GM19351 (cell line): ENCODE measurements around the gene ADGRD1.

Source experiments
- ATAC-seq: cut with Tn5 transposase; IDR thresholded peaks from one replicate; pipeline ENCODE4 v1.9.1; 2021; ENCODE audit warnings: mild to moderate bottlenecking, moderate library complexity; ENCODE audit not compliant: unreplicated experiment

ADGRD1 gene

DNA sequence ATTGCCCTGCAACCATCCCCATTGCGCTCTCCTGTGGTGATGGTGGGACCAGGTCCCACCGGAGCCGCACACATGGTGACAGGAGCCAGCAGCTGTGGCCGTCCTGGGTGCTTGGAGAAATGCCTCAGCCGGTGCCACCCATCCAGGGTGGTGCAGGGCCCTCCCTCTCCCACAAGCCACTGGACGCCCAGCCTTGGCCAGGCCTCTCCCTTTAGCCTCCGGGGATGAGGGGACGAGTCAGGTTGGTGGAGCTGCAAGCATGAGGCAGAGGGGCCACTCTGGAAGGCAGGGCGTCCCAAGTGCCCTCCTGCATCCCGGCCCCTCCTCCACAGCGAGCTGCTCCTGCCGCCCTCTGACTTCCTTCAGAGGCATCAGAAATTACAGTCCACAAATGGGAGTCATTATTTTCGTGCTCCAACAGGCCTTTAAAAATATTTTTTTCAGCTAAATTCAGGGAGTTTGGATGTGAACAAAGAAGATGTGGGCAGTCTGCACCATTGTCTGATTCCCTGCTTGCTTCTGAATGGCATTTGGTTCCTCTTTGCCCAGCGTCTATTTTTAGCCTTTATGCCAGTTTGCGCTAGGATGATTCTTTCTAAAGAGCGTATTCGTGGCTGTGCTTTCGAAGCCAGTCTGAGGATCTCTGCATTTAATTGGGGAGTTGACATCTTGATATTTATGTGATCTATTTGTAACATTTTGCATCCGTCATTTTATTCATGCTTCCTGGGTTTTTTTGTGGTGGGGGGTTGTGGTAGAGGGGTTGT lies 189.4 kb downstream of the ADGRD1 start:
- ATAC-seq, result no peak

DNA sequence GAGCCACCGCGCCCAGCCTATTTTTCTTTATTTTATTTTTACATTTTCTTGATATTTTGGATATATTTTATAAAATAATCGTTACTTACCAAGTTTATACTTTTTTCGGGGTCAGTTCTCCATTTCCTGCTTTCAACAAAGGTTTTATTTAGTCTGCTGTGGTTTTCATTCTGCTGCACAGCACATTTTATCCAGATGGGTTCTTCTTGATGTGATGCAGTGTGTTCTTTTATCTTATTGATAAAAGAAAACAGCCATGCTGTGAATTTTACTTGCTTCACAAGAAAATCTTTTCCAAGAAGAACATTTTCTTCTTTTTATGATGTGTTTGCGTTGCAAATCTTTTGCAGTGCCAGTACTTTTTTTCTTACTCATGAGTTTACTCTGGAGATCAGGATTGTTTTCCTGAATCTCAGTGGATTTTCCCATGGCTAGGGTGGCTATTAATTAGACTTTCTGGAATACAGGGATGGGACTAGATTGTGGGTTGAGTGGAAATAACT lies 192.5 kb downstream of the ADGRD1 start:
- no peak for ATAC-seq

DNA sequence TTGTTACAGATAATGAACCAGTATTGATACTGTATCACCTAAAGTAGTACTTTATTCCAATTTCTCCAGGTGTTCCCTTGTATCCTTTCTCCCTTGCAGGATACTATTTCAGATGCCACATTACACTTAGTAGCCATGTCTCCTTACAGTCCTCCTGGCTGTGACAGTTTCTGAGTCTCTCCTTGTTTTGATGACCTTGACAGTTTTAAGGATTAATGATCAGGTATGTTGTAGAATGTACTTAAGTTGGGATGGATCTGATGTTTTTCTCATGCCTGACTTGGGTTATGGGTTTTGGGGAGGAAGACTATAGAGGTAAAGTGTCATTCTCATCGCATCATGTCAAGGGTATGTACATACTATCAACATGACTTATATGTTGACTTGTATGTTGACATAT lies 193.6 kb downstream of the ADGRD1 start:
- ATAC-seq, result no peak

DNA sequence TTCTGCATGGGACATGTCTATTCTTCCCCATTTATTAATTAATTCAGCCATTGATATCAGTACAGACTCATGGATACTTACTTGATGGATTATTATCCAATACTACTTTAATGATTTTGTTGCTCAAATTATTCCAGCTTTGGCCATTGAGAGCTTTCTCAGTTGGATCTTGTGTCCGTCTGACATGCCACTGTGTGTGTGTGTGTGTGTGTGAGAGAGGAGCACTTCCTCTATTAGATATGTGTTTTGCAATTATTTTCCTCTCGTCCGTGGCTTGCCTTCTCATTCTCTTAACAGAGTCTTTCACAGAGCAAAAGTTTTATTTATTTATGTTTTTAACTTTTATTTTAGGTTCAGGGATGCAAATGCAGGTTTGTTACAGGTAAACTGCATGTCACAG lies 194.2 kb downstream of the ADGRD1 start:
- no peak for ATAC-seq

DNA sequence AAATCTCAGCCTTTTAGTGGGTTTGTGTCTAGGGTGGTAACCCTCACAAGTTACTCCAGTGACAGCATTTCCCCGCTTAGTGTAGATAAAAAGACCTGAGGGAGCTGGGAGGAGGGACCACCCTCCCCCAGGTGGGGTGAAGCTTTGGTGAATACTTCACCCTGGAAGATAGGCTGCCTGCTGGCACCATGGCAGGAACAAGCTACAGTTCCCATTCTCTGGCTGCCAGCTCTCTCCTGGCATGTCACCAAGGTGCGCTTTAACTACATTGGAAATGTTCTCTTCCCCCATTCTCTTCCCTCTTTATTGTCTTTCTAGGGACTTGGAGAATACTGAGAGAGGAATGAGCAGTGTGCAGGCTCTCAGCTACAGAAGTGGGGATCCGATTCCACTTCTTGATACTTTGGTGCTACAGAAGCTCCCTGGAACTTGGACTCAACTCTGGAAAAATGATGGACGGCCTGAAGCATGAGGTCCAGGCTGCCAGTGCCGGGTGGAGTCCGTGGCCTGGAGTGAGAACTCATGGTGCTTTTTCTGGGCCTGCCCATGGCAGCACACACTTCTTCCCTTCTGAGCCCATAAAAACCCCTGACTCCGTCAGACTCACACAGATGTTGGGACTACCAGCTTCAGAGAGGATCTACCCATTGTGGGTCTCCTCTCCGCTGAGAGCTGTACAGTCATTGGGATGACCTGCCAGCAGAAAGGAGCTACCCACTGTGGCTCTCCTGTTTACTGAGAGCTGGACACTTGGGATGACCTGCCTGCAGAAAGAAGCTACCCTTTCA lies 198.0 kb downstream of the ADGRD1 start:
- no peak for ATAC-seq

DNA sequence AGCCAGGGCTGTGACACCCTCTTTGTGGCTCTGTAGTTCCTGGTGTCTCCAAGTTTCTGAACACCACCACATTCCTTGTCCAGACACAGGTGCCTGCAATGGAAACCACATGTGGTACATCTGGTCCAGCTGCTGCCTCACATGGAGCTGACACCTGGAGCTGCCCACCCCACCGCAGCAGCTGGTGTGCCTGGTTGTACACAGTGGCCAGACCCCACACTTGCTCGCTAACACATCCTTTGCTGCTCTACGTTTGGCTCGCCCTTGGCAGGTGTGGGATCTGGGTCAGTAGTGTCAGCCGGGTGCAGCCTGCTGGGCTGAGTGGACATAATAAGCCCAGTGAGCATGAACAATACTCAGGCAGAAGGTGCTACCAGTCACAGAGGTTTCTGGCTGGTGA lies 198.9 kb downstream of the ADGRD1 start:
- no peak for ATAC-seq

DNA sequence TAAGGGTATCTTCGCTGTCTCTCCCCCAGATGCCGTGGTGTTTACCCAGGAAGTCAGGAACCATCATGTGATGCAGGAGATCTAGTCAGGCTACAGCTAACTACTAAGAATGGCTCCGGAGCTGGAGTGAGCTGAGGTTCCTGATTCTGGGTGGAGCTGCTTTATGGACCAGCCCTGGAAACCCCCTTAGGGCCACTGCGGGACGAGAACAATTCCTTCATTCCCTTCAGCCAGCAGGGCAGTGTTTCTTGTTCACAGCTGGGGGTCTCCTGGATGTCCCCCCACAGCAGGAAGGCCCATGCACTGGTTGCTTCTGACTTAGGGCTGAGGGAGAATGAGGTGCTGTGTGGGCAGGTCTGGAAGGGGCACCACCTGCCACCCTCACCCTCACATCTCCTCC lies 199.3 kb downstream of the ADGRD1 start:
- no peak for ATAC-seq

DNA sequence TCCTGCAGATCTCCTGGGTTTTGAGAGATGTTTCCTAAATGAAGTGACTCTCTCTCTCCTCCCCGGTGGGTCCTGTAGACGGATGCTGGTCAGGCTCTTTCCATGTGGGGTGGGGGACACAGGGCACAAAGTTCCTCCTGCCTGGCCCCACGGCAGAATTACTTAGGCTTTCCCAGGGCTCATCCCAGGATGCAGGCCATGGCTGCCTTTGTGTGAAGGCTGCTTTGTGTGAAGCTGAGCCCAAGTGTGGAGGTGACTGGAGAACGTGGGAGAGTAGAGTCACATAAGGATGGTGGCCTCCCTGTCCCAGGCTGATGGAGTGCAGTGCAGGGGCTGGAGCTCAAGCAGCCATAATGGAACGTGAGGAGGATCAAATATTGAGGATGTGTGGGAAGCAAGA lies 200.2 kb downstream of the ADGRD1 start:
- ATAC-seq, result no peak

DNA sequence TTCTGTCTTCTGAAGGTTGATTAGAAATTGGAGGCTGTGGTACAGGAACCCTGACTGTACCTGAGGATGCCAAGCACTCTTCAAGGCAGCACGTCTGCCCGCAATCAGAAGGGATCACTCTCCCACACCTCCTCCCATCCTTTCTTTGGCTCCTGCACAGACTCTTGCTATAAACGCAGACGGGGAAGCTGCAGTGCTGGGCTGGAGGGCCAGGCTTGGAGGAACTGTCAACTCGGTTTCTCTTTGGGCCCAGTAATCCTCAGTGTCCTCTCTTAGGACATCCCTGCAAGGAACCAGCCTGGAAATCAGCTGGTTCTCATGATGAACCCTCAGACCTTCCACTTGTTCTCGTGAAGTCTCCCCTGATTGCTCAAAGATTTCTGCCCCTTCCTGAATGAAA lies 201.4 kb downstream of the ADGRD1 start:
- no peak for ATAC-seq

DNA sequence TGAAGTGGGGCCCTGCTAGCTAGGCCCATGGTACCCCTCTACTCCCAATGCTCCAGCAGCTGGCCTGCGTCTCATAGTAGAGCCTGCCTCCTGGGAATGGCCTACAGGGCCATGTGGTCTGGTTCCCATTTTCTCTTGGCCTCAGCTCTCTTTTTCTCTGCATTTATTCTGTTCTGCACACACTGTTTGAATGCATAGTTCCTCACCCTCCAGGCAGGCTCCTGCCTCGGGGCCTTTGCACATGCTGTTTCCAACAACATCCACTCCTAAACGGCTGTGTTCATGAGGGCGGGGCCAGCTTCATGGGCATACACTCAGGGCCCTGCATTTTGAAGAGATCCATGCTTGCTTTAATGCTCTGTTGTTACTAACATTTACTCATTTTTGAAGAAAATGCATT lies 204.0 kb downstream of the ADGRD1 start:
- no peak for ATAC-seq

DNA sequence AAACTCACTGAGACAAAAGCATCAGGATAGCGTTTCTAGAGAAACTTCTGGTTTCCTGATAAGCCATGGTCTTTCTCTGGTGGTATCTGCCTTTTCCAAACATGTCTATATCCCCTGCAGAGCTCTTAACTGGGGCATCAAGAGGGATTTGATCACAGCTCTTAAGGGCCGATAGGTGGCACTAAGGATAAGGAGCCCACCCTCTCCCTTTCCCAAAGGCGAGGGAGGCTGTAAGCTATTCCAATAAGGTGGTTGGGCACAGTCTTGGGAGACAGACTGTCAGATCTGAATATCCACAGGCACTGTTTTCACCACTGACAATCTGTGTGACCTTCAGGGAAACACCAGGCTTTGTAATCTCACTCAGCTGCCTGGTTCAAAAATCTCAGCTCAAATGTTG lies 206.0 kb downstream of the ADGRD1 start:
- no peak for ATAC-seq

DNA sequence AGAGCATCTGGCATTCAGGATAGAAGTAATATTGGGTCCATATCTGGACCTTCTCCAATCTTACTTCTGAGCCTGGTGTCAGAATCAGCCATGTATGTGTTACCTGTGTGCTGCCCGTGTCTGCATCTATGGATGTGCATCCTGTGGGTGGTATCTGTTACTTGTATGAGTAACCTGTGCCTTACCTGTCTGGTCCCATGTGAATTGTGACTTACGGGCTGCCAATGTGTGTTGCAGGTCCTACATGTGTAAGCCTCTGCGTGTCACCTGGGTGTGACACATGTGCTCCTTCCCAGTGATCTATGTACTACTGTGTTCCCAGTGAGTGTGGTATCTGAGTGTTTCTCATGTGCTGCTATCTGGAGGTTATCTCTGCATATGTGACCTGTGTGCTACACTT lies 208.4 kb downstream of the ADGRD1 start:
- ATAC-seq, result no peak

DNA sequence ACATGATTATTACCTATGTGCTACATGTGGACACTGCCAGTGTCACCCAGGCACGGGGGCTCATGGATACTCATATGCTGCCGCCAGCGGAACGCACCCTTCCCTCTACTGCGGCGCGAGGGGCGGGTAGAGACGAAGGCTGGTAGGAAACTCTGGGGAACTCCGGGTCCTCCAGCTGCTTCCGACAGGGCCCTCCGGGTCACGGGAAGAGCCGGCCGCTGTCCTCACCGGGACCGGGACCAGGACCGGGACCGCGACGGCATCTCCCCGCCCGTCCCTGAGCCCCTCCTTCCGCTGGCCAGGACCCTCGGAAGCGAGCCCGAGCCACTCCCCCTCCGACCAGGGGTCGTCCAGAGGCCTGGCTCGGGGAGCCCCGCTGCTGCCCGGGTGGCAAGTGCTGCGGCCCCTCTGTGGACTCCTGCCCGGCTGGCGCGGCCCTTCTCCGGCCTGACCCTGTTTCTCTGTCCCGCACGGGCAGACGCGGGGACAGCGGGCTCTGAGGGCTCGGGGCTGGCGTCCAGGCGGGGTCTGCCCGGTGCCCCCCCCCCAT lies 209.6 kb downstream of the ADGRD1 start:
- ATAC-seq, result no peak

DNA sequence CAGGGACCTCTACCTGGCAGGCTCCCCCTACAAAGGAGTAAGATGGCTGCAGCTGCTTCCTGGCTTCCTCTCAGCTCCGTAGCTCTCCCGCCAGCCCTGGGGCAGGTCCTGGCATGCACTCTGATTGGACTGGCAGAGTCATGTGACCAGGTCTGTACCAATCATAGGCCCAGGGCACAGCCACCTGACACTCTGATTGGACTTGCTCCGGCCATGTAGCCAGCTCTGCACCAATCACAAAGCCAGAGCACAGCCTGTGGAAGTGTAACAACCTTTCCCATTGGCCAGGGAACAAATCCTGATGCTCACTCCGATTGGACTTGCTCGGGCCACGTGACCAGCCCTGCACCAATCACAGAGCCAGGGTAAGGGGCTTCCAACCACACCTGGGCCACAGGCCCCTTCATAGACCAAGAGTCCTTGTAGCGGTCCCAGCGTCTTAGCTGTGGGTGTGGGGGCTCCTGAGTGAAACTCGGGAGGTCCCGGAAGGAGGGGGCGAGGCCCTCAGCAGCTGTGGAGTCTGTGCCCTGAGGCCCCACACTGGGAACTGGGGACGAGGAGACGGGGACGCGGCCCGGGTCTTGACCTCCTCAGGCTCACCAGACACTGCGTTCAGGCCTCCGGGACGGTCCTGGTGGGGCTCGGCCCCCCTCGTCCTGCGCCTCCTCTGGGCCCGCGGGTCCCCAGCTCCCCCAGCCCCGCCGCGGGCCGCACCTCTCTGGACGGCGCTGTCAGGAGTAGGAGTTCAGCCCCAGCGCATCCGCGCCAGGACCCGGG lies 210.6 kb downstream of the ADGRD1 start:
- no peak for ATAC-seq

DNA sequence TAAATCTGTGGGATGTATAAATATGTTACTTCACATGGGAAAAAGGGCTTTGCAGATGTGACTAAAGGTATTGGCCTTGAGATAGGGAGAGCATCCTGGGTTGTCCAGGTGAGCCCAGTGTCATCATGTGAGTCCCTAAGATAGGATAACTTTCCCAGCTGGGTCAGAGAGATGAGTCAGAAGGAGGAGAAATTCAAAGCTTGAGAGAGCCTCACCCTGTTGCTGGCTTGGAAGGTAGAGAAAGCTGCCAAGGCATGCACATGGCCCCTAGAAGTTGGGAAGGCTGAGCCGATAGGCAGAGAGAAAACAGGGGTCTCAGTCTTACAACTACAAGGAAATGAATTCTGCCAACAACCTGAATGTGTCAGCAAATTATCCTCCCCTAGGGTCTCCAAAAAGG lies 213.0 kb downstream of the ADGRD1 start:
- ATAC-seq, result no peak

DNA sequence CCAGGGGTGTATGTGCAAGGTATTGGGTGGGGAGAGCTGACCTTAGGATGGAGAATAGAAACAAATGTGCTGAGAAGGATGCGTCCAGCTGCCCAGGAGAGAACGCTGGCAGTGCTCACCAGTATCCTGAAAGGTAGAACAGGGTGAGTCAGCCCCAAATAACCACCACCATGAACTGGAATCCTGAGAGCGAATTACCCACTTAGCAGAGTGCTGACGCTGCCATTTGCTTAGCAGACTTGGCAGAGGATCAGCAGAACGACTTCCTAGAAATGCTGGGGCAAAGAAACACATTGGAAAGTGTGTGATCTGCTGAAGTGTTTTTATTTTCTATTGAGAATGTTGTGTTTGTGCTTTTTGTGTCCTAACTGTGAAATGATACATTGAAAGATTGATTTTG lies 213.6 kb downstream of the ADGRD1 start:
- ATAC-seq, result no peak

DNA sequence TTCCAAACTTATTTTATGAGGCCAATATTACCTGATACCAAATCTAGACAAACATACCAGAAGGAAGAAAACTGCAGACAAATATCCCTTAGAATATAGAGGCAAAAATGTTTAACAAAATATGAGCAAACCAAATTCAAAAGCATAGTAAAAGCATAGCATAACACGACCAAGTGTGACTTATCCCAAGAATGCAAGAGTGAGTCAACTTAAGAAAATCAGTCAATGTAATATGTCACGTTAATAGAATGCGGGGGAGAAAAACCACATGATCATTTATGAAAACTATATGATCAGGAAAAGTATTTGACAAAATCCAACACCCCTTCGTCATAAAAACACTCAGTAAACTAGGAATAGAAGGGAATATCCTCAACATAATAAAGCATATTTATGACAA lies 217.3 kb downstream of the ADGRD1 start:
- no peak for ATAC-seq

DNA sequence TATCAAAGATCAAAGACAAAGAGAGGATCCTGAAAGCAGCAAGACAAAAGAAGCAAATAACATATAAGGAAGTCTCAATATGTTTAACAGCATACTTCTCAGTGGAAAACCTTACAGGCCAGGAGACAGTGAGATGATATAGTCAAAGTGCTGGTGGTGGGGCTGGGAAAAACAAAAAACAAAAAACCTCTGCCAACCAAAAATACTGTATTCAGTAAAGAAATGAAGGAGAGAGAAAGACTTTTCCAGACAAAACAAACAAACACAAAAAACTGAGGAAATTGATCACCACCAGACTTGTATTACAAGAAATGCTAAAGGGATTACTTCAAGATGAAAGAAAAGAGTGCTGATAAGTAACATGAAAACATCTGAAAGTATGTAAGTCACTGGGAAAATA lies 221.2 kb downstream of the ADGRD1 start:
- no peak for ATAC-seq

DNA sequence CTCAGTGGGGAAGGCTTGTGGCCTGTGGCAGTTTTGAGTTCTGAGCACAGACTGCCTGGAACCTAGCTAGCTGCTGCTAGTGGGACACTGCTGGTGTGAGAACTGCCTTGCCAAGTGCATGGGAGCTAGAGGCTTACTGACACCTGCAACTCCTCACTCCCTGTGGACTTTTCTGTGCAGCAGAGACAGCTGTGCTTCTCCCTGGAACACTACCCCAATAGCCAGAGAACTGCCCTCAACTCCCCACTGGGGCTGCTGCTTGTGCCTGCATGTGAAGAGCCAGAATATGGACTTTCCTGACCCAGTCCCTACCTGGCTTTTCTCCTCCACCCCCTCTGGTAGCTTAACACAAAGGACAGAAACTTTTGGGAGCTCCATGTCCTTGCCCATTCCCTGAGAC lies 222.6 kb downstream of the ADGRD1 start:
- ATAC-seq, result no peak

DNA sequence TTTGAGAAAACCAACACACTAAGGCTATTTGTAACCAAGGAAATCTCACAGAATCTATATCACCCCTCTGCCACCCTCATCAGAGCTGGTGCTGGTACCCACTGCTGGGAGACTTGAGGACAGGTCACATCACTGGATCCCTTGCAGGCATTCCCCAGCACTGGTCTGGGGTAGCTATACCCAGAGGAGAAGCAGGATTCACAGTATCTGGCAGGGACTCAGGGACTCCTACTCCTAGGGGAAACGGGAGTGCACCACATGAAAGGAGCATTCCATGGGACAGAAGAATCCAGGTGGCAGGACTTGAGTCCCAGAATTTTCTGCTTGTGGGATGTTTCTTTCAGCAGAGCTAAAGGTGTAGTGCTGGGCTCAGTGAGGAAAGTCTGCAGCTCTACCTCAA lies 223.2 kb downstream of the ADGRD1 start:
- ATAC-seq, result no peak

DNA sequence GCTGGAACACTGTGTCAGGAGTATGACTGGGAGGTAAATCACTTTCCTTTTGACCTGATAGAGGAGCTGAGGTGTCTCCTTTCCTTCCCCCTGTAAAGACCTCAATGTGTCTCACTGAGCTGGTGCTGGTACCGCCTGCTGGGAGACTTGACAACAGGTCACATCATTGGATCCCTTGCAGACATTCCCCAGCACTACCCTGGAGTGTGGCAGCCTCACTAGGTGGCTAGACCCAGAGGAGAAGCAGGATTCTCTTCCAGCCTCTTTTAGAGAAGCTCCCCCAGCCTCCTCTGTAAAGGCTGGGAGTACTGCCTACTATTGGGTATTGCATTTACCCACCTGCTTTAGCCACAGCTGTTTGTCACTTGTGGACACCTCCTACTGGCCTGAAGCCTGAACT lies 223.9 kb downstream of the ADGRD1 start:
- no peak for ATAC-seq
